GM18867 (cell line): Measurements from ENCODE around the gene TCF7L2.
"Not testable (repeated sequence)": the region's sequence is repeated elsewhere in the genome, so short reads cannot be mapped to it uniquely, and the experiment has no call there.

Experiments
- ATAC-seq: cut with Tn5 transposase; IDR thresholded peaks from one replicate; pipeline ENCODE4 v1.9.1; 2021; ENCODE audit warnings: mild to moderate bottlenecking, moderate library complexity; ENCODE audit not compliant: unreplicated experiment

The TCF7L2 gene

DNA sequence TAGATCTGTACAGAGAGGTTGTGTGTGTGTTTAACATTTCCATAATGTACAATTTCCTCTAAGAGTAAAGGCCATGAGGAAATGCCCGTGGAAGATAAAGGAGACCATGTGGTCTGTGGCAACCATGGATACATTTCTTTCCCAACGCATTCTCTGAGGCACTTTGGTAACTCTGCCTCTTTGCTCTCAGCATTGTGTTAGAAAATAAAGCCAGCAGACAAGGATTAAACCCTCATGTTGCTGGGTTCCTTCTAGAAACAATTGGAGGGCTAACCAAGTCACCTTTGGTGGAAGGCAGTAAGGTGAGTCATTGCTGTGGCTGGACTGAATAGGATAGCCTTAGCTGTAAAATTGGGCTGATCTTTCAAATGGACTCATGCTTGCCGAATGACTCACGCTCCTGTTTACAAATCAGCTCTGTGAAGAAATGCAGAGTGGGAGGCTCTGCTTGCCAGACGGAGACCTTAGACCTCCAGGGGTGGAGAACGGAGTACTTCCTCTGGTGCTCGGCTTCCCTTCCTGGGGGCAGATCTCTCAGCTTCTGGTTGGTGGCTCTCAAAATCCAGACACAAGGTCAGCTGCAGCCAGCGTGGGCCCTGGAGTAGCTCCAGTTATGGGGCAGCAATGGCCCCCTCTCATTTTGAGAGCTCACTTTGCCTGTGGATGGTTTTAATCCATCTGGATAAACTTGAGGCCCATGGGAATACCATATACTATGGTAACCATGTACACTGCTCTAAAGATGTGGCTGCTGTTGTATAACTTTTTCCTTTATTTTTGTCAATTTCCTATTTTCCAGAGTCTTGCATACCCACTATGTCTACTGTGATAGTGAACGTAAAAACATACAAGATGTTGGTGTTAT is 137.3 kb downstream of the TCF7L2 start:
- ATAC-seq: no peak

DNA sequence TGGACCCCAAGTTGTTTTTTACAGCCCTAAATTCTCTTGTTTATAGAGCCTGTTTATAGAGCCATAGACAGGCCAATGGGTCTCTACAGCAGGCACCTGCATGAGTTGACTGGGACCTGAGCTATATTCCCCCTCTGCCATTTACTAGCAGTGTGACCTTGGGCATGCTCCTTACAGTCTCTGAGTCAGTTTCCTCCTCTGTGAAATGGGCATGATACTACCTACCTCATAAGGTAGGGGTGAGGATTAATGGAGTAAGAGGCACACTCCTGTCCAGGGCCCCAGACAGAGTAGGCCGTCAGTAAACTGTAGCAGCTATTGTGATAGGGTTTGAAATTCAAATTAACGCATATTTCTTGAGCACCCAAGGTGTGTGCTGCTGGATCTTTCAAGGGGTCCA is 138.1 kb downstream of the TCF7L2 start:
- ATAC-seq: no peak

DNA sequence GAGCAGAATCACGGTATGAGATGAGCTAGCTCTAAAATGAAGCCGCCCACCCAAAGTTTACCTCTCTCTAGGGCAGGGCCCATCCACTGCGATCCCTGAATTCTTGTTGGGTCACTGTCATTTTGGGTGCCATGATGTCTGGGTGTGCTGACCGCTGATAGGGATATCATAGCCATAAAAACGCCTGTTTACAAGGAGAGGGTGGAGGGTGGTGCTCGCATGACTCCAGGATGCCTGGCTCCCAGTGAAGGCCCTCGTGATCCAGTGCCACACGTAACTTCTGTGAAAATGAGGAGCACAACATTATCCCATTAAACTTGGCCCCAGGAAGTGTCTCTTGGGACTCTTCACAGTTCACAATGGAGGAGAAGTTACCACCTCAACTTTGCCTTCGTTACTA is 139.5 kb downstream of the TCF7L2 start:
- ATAC-seq: no peak

DNA sequence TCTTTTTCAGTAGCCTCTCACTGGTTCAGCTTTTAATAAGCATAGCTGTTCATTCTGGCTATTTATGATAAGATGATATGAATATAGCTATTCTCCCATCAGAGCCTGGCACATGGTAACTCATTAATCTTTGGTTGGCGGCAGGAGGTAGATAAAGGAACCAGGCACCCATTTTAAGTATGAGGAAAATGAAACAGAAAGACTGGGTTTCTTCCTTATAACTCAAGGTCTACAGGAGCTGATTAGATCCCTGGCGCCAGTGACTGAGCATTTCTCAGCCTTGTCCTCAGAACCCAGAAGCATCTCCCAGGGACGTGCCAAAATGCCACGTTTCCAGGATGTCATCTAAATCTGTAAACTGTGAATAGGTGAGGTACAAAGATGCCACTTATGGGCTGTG is 141.9 kb downstream of the TCF7L2 start:
- no peak for ATAC-seq

DNA sequence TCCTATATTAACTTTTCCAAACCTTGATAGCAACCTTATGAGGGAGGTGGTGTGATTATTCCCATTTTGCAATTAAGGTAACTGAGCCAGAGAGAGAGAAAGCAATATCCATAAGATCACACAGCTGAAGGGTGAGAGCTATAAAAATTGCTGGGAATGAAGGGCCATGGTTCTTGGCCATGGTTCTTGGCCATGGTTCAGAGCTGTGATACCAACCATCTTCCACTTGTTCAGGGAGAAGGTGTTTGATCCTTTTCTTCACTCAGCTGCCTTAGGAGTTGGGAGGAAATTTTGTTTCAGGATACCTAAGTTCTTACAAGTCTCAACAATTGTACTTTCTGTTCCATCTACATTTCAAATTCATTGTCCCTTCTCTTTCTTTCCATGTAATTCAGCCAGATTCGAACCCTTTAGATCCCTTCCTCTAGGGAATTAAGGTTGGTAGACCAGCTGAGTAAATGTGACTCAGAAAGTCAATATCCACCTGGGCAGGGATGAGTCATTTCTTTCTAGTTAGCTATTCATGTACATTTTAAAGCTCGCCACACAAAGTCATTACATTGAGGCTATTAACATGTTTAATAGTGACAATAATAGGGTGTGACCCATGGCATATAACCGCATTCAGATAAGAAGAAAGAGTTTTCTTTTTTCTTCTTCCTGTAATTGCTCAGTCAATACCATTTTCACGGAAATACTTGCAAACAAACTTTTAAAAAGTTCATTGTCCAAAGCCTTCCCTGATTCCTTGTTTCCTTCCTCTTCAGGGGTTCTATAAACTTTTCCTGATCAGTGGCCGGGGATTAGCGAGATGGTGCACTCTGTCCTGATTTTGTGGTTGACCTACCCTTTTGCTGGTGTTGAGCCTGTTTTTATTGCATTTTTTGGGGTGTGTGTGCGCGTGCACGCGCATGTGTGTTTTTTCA is 143.4 kb downstream of the TCF7L2 start:
- ATAC-seq: peak; percentile 51

DNA sequence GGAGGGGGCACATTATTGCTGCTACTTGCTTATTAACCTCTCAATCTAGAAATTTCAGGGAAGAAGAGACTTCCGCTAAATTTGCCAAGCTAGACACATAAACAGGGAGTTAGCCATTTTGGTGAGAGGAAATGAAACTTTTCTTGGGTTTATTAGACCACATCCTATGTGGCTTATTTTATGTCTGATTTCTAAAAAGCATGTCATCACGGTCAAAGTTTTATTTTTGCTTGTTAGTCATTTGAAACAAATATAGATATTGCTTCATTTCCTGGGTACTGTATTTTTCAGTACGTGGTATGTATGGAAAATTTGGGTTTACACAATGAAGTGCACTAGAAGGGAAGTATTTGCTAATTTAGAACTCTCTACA is 144.1 kb downstream of the TCF7L2 start:
- peak; percentile 58 for ATAC-seq

DNA sequence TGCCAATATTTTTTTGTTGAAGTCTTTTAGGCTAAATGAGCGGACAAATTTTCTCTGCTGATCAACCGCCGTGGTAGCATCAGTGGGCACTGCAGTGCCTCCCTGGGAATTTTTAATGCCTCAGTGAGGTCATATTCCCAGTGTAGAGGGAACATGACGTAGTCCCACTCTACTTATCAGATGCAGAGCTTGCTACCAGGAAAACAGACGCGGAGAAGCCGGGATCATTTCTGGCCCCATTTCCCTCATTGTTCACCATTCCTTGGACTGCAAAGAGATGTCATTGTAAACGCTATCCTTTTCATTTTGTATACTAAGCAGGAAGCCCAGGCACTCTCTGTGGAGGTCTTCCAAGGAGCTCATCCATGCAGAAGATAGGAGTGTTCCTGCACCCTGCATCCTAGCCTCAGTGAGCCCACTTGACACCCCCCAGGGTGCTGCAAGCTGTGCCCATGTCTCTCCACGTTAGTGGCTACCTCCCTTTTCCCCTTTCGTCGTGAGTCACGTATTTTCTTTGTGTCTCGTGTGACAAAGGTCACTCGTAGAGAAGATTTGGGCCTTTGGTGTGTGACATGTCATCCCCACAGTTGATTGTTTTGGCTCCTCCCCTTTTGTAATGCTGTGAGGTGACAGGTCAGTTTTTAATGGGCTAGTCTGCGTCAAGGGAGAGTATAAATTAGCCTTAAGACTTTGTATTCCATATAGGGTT is 145.5 kb downstream of the TCF7L2 start:
- no peak for ATAC-seq

DNA sequence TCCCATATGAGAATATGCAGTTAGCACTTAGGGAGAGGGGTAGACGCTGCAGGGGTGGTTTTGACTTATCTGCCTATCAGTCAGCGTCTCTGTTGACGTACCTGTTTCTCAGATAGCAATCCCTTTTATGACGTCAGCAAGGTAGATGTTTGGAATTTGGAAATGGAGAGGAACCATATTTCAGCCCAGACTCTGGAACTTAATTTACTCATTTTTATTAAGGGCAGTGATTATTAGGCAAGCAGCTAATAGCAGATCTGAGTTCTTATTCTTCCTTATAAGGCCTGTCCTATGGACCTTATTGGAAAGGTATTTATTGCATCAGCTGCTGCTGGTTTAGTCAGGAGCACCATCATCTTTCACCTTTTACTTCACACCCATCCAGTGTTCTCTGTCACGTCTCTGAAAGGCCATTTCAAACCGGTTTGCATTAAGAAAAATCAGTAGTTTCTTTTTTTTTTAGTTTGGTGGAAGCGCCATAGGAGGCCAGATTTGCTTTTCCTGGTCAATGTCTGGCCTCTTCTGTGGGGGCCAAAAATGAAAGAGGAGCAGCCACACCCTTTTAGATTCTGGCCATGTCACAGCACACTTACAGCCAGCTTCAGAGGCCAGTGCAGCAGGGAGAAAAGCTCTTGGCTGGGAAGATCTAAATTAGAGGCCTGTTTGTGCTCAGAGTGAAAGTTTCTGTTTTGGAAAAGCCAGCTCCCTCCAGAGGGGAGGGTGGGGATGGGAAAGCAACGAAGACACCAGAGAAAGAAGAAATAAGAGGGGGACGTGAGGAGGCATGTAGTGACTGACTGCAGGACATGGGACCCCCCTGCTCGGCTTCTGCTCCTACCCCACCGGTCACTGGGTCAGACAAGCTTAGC is 146.3 kb downstream of the TCF7L2 start:
- no peak for ATAC-seq

DNA sequence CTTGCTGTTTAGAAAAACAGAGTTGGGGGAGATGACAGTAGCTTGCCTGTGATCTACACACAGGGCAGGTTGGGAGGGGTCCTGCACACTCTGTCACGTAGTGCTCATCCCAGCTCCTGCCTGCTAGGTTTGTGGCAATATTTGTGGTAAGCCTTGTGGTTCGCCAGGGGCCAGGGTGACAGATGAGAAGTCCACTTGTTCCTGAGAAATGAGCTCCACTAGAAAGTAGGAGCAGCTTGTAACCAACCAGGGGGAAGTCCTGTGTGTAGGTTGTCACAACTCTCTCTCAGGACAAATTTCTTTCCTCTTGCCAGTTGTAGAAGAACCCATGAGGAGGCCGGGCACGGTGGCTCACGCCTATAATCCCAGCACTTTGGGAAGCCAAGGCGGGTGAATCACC is 147.0 kb downstream of the TCF7L2 start:
- ATAC-seq: no peak

DNA sequence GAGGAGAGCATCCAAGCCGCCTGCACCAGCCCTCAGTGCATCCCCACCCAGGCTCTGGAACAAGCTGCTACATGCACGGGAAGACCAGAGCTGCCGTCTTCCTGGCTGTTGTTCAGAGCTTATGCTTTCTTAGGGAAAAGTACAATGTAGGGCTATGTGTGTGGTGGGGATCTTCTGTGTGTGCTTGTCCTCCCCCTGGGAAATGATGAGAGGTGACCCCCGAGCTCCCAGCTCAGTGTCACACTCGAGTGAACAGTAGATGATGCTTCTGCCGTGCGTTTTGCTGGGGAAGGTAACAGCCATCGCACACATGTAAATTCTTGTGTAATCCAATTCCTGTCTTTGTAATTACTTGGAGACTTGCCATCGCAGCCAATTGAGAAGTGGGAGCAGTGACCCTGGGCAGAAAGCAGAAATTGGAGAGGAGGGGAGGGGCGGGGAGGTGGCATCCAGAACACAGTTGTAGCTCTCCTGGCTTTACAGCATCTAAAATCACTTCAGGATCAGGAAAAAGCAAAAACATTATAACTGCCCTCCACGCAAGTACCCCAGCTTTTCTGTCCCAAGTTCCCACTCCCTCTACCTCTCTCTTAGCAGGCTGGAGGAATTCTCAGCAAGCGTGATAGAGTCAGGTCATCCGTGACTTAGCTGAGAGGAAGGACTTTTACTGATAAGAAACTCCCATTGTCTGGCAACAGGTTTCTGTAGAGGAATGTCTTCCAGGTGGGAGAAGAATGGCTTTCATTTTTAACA is 149.6 kb downstream of the TCF7L2 start:
- no peak for ATAC-seq

DNA sequence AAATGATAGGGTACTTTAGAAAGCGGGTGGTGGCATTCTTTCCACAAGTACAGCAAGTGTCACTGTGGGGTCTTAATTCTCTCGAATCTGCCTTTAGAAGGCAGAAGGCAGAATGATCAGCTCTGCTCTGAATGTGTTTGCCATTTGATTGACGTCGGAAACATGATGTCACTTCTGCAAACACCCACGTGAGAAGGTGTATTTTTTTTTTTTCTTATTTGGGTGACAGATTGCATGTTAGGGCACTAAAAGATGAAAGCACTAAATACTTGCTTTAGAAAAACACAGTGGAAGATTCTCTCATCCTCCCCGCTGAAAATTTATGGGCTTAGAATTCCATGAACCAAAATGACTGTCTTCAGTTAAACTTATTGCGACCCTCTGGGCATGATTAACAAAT is 150.2 kb downstream of the TCF7L2 start:
- ATAC-seq: no peak

DNA sequence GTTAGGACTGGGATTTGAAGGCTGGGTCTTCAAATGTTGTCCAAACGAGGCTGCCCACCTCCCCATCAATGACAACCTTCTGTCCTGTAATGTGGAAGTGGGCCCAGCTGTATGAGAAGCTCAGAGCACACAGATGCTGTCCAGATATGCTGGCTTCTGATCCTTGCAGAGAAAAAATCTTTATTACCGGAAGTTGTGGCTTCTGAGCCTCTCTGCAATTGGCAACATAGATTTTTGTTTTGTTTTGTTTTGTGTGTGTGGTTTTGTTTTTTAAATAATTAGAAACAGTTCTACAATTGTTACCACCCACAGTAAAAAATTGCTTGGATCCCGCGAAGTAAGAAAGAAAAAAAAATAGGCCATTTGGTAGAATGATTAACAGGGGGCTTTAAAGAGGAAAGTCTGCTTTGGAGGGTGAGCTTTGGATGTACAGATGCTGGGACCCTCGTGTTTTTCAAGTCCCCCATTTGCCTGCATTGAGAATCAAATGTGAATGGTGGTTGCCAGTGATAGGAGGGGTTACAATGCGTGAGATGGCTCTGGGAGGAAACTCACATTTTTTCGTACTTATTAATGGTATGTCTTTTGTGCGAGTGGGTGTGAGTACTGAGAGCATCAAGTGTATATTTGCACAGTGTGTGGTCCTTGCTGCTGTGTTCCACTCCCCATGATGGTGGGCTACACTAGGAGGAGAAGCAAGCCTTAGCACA is 153.2 kb downstream of the TCF7L2 start:
- no peak for ATAC-seq

DNA sequence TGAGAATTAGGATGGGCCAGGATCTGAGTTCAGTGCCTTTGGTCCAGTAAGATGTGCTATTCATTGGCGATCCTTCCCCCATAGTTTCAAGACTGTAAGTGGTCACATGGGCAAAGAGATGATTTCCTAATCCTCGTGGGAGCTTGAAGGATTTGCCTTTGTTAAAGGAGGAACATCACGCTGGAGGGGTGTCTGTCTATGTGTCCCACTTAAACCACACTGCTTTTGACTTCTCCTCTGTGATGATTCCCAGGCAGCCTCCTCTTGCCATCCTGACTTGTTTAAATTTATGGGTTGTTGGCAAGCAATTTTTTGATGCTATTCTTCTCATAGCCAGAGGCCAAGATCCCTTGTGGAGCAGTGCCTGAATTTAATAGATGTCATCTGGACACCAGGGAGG is 154.0 kb downstream of the TCF7L2 start:
- ATAC-seq: no peak

DNA sequence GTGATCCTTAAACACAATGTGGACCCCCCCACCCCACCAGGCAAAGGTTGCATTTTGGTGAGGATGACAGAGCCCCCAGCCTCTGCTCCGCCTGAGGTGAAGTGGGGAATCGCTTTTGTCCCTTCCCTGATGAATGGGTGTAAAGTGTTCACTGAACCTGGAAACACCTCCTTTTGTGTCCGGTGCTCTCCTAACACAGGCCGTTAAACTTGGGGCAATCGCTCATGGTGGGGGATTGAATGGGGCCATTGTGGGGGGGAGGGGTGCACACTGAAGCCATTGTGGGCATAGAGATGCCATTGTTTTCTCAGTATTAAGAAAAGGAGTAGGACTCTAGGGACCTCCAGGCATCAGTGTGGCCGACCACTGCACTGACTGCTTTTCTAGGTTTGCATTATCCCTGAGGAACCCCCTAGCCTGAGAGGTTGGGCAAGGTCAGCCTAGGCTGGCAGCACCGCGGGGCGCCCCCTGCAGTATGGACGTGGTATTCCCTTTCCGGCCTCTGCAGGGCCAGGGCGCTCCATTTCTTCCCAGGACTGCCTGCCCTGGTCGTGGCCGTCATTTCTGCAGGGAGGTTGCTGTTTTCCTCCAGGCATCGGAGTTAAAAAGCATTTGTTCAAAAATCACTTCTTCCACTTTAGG is 158.3 kb downstream of the TCF7L2 start:
- ATAC-seq: no peak

DNA sequence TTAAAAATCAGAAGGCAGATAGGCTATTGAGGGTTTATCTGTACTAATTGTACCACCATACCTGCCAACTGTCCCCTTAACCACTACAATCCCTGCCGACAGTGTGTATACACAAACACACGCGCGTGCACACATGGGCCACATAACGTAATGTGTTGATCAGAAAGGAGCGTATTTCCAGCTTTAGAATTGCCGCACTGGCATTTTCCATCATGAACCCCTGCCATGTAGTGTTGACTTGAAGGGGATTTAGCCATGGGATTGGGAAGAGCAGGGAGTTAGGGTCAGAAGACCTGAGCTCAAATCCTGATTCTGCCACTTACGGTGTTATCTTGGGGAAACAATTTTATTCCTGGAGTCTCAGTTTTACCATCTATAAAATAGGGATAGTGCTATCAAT is 158.9 kb downstream of the TCF7L2 start:
- ATAC-seq: no peak

DNA sequence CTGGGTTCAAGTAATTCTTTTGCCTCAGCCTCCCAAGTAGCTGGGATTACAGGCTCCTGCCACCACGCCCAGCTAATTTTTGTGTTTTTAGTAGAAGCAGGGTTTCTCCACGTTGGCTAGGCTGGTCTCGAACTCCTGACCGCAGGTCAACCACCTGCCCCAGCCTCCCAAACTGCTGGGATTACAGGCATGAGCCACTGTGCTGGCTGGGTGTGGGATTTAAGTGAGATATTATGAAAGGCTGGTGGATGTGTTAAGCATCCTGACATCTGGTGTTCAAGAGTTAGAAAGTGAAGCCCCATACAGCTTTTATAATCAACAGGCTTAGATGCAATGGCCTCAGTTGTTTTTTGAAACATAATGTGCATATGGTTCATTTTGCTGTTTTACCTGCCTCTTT is 159.4 kb downstream of the TCF7L2 start:
- ATAC-seq: not testable (repeated sequence)

DNA sequence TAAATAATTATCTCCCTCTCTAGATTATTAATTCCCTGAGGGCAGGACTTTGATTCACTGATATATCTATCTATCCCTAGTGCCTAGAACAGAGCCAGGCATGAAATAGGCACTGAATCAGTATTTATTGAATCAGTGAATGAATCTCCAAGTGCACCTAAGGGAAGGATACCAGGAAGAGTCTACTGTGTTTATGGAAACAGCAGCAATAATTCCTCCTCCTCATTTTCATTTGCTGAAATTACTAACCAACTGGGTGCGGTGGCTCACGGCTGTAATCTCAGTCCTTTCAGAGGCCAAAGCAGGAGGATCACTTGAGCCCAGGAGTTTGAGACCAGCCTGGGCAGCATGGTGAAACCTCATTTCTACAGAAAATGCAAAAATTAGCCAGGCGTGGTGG is 161.2 kb downstream of the TCF7L2 start:
- no peak for ATAC-seq
